DMS 273 (cell line): ENCODE measurements around the gene MINDY2.

Experiments used
- DNase-seq: peaks from one replicate; lab custom pipeline; 2025; ENCODE audit not compliant: unreplicated experiment; lab: John Stamatoyannopoulos, UW

Gene MINDY2

GRCh38 chr15:58770857-58771620 lies at the start of gene MINDY2:
Gene MINDY2, plus strand, starts transcription at chr15:58771302. Its CDS starts 94 bp downstream, at chr15:58771396.
- DNase-seq: peak; percentile 99

- DNase-seq: no peak
Observed at GRCh38 chr15:58724466-58724865, 46.6 kb upstream of the MINDY2 start.

DNA sequence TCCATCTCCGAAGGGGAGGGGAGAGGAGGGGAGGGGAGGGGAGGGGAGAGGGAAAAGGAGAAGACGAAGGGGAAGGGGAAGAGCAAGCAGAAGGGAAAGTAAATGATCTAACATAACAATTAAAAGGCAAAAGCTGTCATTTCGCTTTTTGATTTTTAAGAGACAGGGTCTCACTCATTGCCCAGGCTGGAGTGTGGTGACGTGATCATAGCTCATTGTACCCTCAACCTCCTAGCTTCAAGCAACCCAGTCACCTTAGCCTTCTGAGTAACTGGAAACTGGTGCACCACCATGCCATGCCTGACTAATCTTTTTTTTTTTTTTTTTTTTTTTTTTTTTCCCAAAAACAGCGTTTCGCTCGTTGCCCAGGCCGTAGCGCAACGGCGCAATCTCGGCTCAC lies 44.2 kb upstream of the MINDY2 start:
- no peak for DNase-seq

DNA sequence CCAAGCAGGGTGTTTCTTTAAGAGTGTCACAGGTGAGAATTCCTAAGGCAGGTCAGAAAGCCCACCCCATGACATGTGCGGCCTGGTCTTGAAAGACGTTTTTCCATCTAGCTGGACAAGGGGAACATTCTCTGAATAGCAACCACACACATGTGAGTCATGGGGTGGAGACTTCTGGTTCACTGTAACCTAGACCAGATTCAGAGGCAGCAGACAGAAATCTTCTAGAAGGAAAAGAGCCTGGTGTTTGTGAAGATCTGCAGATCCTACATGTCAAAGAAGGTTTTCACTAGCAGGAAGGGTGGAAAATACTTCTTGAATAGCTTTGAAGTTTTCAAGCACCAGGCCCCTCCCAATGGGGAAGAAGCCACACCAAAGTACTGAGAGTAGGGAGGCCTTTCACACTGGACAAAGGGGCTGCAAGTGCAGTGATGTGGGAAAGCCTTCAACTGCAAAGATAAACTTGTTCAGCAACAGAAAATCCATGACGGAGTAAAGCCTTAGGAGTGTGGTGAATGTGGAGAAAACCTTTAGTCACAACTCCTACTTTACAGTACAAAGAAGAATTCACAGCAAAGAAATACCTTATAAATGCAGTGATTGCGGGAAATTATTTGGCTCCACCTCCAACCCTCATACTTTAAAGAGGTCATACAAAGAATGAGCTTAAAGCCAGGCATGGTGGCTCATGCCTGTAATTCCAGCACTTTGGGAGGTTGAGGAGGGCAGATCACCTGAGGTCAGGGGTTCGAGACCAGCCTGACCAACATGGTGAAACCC lies 39.2 kb upstream of the MINDY2 start:
- DNase-seq: no peak

DNA sequence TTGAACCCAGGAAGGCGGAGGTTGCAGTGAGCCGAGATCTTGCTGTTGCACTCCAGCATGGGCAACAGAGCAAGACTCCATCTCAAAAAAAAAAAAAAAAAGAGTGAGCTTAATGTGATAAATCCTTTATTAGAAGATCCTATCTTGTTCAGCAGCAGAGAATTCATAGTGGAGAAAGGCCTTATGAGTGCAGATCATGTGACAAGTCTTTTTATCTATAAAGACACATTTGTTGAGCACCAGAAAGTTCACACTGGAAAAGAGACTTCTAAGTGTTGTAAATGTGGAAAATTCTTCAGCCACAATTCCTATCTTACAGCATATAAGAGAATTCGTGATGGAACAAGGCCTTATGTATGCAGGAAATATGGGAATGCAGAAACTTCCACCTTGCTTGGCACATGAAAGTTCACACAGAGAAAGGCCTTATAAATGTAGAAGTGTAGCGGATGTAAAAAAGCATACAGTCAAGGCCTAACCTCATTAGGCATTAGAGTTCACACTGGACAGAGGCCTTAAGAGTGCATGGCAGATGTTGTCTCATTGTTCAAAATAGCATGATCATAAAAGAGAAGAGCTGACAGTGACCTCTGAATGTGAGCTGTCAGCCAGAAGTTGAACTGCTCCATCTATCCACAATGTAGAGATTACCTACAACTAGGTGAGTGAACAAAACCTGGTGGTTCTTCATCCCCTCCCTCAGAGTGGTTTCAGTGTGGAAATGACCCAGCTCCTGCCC lies 38.3 kb upstream of the MINDY2 start:
- DNase-seq: no peak

DNA sequence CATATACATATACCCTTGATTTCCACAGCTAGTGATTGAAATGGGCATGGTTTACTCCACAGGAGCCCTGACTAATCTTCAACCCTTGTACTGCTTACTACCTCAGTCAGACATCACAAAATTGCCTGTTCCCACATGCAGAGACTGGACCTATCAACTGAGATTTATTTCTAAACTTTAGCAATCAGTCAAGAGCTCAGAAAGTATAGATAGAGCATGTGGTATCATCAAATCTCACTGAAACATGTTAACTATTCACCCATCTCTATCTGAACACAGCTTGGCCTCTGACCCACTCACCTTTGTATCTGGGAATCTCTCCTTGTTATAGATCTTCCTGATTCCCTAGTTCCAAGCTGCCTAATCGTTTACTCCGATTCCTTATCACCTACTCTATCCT lies 36.2 kb upstream of the MINDY2 start:
- DNase-seq: no peak

GRCh38 chr15:58736018-58736643 lies 35.0 kb upstream of the MINDY2 start:
- peak; percentile 5 for DNase-seq

DNA sequence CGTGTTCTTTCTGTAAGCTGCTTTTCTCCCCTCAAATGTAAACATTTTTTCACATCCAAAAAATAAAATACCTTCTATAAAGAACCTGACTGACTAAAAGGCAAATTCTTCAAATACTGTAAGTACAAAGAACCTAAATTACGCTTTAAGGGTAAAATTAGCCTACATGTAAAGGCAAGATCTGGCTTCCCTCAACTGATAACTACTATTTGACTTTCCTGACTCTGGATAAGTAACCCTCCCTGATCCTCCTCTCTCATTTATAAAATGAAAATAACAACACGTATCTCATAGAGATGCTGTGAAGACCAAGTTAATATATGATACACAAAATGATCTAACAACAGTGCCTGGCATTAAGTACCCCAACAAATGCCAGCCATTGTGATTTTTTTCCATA lies 33.8 kb upstream of the MINDY2 start:
- DNase-seq: no peak

DNA sequence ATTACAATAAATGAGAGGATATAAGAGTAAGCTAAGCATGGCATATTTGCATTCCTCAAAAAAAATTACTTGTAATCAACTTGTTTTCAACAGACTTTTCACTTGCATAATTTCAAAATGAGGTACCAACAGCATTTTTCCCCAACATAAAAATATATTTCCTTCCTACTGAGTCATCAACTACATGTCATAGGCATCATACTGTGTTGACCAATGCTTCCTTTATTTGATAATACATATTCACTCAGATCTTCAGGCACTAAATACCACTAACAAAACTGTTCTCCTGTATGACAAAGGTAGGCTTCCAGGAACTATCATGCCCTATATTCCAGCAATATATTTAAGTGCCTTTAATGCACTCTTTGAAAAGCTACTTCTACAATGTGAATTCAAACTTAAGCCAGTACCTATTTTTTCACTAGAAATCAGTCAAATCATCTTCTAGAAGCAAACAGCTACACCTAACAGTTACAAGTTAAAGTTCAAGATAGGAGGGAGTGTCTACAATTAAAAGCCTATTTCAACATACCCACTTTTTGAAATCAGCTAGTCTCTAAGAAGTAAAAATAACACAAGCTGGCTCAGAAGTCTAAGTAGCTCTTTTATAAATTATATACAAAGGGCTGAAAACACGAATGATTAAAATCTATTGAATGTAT lies 32.9 kb upstream of the MINDY2 start:
- no peak for DNase-seq

GRCh38 chr15:58740436-58740835 lies 30.7 kb upstream of the MINDY2 start:
- no peak for DNase-seq

DNA sequence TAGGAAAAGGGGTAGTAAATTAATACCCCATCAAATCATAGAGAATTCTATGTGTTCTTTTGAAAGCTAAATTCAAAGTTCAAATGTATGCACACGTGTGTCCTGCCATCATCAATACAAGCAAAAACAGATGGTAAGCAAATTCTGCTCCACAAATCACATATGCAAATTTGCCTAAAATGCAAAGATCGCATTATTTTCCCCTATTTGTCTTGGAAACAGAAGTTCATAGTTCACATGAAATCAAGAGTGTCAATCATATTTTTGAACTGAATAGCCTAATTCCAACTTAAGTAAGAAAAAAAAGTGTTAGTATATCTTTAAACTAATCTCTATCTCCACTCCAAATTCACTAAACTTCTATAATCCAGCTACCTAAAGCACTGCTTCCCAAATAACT lies 30.1 kb upstream of the MINDY2 start:
- DNase-seq: no peak

GRCh38 chr15:58742022-58742813 lies 28.9 kb upstream of the MINDY2 start:
- DNase-seq: no peak

DNA sequence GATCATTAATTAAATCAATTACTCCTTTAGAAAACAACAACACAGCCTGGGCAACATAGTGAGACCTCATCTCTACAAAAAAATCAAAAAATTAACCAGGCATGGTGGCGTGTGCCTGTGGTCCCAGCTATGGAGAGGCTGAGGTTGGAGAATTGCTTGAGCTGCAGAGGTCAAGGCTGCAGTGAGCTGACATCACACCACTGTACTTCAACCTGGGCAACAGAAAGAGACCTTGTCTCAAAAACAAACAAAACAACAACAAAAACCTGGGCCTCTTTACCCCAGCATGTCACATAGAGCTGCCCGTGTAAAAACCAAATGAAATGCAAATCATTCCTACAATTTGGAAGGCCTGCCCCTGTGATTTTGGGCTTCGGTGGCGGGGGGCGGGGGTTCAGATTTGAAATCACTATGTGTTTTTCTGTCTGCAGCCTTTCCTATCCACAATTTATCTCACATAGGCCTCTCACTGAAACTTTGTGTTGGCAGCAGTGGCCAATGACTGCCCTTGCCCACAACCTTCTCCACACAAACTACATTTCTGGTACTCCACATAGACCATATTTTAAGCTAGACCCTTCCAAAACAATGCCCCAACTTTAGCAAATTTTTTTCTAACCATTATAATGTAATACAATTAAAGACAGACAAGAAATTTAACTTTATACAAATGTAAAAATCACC lies 28.1 kb upstream of the MINDY2 start:
- no peak for DNase-seq

DNA sequence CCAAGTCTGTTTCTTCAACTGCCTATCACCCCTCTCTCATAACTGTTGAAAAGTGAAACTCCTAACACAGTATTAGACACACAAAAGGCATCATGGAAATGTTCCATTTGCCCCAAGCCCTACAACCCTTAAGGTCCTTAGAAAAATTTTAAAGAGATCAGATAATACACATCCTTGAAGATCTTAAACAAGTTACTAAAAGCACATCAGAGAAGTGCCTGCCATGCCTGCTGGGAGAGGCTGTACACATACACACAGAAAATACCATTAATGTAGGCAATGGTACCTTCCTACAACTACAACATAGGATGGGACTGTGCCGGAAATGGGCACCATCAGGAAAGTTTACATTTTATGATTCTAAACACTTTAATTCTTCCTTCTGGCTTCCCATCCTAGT lies 24.9 kb upstream of the MINDY2 start:
- DNase-seq: no peak

DNA sequence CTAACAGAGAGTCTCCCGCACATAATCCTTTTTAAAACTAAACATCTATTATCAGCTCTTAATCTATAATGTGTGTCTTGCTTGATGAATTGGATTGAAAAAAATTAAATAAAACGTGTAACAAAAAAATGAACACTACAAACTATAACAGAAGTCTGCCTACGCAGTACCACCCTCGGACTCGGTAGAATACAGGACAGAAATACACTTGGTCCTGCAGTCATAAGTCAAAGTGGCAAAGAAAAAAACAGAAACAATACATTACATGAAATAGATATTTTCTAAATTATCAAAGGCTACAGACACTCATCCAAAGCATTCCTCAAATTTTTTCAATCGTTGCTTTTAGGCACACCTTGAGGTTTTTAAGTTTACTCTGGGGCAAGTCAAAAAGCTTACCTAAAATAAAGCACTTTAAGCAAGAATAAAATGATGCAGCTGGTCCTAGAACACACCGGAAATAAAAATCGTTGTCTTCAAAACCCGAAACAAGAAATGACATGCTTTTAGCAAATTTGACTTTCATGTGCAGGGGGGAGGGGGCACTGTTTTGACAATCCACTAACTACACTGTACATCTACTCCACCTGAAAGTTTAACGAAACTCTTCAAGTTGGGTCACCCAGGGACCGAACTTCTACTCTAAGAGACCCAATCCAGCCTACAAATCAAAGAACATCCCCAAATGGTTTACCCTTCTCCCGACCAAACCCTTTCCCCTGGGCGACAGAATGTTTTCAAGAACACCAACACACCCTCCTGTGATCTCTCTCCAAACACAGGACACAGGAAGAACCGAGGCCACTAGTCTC lies 22.9 kb upstream of the MINDY2 start:
- peak; percentile 5 for DNase-seq

- DNase-seq: peak; percentile 66
Observed at GRCh38 chr15:58748852-58749531, 22.1 kb upstream of the MINDY2 start.

DNA sequence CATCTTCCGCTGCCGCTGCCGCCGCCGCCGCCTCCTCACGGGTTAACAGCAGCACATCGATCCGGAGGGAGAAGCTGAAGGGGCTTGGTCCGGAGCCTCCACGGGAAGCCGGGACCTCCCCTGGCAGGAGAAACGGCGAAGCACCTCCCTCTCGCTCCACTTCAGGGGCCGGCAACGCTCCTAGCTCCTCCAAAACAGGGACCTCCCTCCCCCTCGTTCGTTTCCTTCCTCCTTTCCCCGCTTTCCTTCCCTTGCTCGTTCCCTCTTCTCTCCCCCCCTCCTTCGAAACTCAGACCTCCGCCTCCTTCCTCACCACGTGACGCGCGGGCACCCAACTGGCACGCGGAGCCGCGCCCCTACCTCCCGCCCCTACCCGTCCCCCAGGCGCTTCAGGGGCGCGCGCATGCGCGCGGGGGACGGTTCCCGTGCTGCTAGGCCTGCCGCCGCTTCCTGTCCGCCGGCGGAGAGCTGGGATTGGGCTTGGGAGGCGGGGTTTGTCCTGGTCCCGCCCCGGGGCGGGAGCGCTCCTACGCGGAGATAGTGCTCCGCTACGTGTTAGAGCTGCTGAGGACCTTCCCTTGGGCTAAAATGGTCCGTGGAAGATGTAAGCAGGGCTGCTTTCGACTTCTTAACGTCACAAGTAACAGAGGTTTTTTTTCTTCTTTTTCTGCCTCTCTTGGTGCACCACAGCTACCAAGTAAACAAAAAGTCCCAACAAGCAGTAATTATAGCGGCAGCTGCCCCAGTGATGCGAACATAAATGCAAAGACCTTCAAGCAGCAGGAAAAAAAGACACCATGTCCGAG lies 21.4 kb upstream of the MINDY2 start, which contains the start of gene ADAM10:
Gene ADAM10, minus strand, starts transcription at position 176 of the 806 bp plus-strand sequence. Its CDS starts 173 bp downstream, at position 3.
- DNase-seq: peak; percentile 99
